Measurements from ENCODE around the gene CD80.

DNA sequence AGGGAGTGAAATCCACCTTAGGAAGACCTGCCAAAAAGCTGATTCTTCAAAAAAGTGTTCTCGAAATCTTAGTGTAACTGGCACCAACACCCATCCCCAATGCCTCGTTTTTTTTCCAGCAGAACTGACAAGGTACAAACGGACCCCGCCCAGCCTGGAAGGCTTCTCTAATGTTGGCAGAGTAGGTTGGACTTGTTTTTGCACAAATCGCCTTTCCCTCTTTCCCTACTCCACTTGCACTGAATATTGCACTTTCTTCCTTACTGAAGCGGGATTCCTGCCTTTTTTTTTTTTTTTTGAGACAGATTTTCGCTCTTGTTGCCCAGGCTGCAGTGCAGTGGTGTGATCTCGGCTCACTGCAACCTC lies 61.6 kb downstream of the CD80 start:
- no peak for TF ChIP-seq ZFP3 (CRISPR knock-in tag; IDR thresholded peaks at IDR 0.05)
- no peak for TF ChIP-seq ZFP30 (CRISPR knock-in tag; IDR thresholded peaks at IDR 0.05)
- no peak for TF ChIP-seq POU6F1 (CRISPR knock-in tag; IDR thresholded peaks at IDR 0.05; ENCODE audit: borderline replicate concordance, low read depth)
- TF ChIP-seq RARB (CRISPR knock-in tag; IDR thresholded peaks at IDR 0.05), result no peak
- no peak for TF ChIP-seq PPARA (CRISPR knock-in tag; IDR thresholded peaks at IDR 0.05; ENCODE audit: borderline replicate concordance)
- no peak for TF ChIP-seq ZNF70 (CRISPR knock-in tag; IDR thresholded peaks at IDR 0.05)
- no peak for TF ChIP-seq TOX (CRISPR knock-in tag; IDR thresholded peaks at IDR 0.05; ENCODE audit: borderline replicate concordance)
